ENCODE measurements around the gene GET4.
"Not testable (repeated sequence)": the region's sequence is repeated elsewhere in the genome, so short reads cannot be mapped to it uniquely, and the experiment has no call there.

Gene GET4

GRCh38 chr7:867001-867405, 9.4 kb upstream of the GET4 start:
- no peak for DNase-seq (ENCODE audit: low read depth)
- no peak overlapping the region for H3K4me3 ChIP-seq (ENCODE audit: low read depth, low read length)

GRCh38 chr7:867406-868188, 8.8 kb upstream of the GET4 start:
- peak; percentile 6 for DNase-seq (ENCODE audit: low read depth)
- H3K4me3 ChIP-seq (ENCODE audit: low read depth, low read length), result no peak overlapping the region

- H3K4me3 ChIP-seq (ENCODE audit: low read depth, low read length), result no peak overlapping the region
These were observed 8.2 kb upstream of the GET4 start for GRCh38 chr7:868189-868486.

DNA sequence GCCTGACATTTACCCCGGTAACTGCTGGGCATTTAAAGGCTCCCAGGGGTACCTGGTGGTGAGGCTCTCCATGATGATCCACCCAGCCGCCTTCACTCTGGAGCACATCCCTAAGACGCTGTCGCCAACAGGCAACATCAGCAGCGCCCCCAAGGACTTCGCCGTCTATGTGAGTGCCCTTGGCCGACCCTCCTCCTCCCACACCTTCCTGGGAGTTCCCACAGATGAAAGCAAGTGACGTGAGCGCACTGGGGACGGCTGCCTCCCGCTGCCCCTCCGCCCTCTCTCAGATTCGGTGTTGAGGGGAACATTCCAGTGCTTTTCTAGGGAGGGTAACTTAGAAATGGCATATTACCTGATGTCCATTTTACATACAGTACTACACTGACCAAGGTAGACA, 7.0 kb upstream of the GET4 start:
- DNase-seq (ENCODE audit: low read depth), result no peak
- H3K4me3 ChIP-seq (ENCODE audit: low read depth, low read length), result no peak overlapping the region

More at GRCh38 chr7:868189-868486, 8.2 kb upstream of the GET4 start:
- DNase-seq (ENCODE audit: low read depth), result no peak

DNA sequence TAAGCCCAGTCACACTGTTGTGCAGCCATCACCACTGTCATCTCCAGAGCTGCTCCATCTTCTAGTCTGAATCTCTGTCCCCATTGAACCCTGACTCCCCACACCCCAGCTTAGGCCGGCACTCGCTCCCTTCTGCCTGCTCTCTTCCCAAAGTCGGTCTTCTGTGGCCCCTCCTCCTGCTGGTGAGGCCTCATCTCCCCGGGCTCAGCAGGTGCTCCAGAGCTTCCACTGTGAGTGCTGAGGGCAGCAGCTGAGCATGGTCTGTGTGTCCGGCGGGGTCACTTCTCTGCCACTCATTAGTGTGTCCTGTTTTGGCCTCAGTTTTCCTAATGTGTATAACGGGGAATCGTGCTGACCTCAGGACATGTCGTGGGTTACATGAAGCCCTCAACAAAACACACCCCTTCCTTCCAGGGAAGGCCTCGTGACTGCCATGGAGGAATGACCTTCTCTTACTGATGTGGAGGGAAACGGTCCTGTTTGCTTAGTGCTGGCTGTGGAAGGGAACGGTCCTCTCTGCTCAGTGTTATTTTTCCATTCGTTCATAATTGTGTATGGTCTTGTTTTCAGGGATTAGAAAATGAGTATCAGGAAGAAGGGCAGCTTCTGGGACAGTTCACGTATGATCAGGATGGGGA, 4.3 kb upstream of the GET4 start:
- H3K4me3 ChIP-seq (ENCODE audit: low read depth, low read length), result no peak overlapping the region
- no peak for DNase-seq (ENCODE audit: low read depth)

GRCh38 chr7:872685-873084, 3.7 kb upstream of the GET4 start:
- not testable (repeated sequence) for H3K4me3 ChIP-seq (ENCODE audit: low read depth, low read length); DNase-seq (ENCODE audit: low read depth)

DNA sequence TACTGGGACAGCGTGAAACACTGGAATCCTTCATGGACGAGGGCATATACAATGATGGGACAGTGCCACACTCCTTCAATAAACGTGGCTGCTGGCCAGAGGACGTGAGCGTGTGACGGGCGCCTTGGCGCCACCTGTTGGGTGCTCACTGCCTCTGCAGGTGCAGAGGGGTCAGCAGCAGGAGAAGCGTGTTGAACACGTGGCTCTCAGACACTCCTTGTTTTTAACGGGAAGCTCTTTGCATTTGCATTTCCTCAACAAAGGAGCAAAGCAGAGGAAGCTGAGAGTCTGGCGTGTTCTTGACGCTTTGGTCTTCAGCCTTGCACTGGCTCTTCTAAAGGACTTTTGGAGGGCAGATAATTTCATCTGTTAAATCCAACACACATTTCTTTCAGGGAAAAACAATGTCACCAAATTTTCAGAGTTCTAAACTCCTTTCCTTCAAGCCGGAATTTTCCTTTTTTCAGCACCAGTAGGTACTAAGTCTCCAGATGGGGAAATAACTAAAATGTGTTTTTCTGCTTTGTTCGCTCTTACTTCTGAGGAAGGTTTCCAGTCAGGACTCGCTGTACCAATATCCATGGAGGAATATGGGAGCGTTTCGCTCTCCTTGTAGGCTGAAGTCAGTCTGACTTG, 2.9 kb upstream of the GET4 start:
- H3K4me3 ChIP-seq (ENCODE audit: low read depth, low read length), result no peak overlapping the region

GRCh38 chr7:874031-874749, 2.2 kb upstream of the GET4 start:
- no peak for DNase-seq (ENCODE audit: low read depth)
- no peak overlapping the region for H3K4me3 ChIP-seq (ENCODE audit: low read depth, low read length)

More for the DNA sequence above, 2.9 kb upstream of the GET4 start:
- DNase-seq (ENCODE audit: low read depth), result peak; percentile 29

DNA sequence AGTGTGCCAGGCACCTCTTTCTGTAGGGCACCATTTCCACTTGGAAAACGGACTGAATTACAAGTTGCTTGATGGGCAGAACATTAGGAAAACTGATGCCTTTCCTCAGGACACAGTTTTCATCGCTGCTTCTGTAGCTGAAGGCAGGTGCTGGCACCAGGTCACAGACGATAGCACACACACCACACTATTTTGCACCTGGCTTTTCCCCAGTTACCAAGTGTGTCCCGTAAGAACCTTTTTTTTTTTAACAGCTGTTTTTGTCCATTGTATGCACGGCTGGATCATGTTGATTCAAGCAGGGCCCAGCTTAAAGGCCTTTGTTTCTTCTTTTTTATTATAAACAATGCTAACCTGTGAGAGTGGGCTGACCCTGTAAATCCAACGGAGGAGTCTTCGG, 1.3 kb upstream of the GET4 start:
- peak; percentile 5 for DNase-seq (ENCODE audit: low read depth)
- H3K4me3 ChIP-seq (ENCODE audit: low read depth, low read length), result no peak overlapping the region

- no peak for DNase-seq (ENCODE audit: low read depth)
- peak overlapping the region; percentile 37 for H3K4me3 ChIP-seq (ENCODE audit: low read depth, low read length)
These were observed 778 bp upstream of the GET4 start for GRCh38 chr7:875476-876076.

DNA sequence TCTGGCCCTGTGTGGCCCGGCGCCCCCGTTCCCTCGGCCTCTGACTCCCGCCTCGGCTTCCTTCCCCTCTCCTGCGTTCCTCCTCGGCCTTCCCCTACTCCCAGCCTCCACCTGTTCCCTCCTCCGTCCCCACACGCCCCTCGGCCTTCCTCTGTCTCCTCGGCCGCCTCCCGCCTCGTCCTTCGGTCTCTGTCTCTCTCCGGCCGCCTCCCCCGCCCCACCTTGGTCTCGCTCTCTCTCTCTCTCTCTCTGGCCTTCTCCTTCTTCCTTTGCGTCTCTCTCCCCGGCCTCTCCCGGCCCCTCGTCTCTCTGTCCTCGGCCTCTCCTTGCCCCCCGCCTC, 588 bp downstream of the GET4 start:
- H3K4me3 ChIP-seq (ENCODE audit: low read depth, low read length), result peak overlapping the region; percentile 84
- no peak for DNase-seq (ENCODE audit: low read depth)

GRCh38 chr7:877312-878232, 1.2 kb downstream of the GET4 start:
- no peak for DNase-seq (ENCODE audit: low read depth)
- peak overlapping the region; percentile 84 for H3K4me3 ChIP-seq (ENCODE audit: low read depth, low read length)

- no peak overlapping the region for H3K4me3 ChIP-seq (ENCODE audit: low read depth, low read length)
- no peak for DNase-seq (ENCODE audit: low read depth)
These were observed 2.7 kb downstream of the GET4 start for GRCh38 chr7:879093-879492.

DNA sequence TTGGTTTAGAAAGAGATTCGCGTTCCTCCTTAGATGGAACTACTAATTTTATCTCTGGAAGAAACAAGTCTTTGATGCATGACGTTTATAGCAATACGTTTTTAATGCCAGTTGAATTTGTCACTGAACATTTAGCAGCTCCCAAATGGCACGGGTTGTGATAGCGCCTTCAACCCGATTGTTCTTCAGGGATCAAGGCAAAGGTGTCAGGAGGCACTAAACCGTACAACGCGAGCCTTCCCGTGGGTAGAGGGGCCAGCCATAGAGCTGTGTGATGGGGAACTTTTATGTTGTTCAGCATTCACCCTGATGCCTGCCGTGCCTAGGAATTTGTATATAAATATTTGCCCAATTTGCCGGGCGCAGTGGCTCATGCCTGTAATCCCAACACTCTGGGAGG, 3.4 kb downstream of the GET4 start:
- no peak overlapping the region for H3K4me3 ChIP-seq (ENCODE audit: low read depth, low read length)
- no peak for DNase-seq (ENCODE audit: low read depth)

DNA sequence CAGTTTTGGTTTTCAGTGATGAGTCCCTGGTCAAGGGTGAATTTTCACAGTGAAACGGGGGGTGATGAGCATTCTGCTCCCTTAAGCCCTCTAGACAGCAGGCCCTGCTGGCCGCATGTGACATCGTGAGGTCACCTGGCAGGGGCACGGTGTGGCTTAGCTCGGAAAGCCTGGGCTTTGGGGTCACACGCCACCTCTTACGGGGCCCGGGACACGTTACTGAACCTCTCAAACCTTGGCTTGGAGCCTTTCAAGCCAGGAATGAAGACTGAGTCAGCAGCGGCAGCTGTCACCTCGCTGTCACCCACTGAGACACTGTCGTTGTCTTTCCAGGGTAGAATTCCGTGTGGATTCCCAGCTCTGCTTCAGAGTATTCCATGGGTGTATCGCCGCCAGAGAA, 4.1 kb downstream of the GET4 start:
- H3K4me3 ChIP-seq (ENCODE audit: low read depth, low read length), result no peak overlapping the region
- DNase-seq (ENCODE audit: low read depth), result no peak

- no peak for DNase-seq (ENCODE audit: low read depth)
- no peak overlapping the region for H3K4me3 ChIP-seq (ENCODE audit: low read depth, low read length)
These were observed 5.3 kb downstream of the GET4 start for GRCh38 chr7:881441-882234.

DNA sequence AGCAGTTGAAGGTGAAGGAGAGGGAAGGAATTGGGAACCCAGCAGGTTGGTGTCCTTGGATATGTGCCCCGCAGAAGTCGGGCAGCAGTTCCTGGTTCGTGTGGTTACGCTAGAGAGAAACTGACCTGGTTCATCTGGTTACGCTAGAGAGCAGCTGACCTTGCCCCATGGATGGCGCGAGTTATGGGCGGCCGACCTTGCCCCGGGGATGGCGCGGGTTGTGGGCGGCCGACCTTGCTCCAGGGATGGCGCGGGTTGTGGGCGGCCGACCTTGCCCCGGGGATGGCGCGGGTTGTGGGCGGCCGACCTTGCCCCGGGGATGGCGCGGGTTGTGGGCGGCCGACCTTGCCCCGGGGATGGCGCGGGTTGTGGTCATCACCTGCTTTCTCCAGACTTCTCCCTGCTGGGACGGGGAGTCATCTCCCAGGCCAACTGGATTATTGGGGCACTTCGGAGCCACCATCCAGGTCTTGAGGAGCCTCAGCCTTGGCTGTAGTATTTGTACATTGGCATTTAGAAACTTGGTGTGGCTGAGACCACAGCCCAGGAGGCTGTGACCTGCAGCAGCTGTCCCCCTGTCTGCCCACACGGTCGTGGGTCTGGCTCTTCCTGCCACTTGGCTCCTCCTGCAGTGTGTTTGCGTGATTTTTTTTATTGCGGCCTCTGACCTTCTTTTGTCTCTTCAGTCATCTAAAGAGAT, 6.1 kb downstream of the GET4 start:
- no peak overlapping the region for H3K4me3 ChIP-seq (ENCODE audit: low read depth, low read length)
- no peak for DNase-seq (ENCODE audit: low read depth)

All from skeletal muscle cell (primary cell).